Cardiac fibroblast (primary cell): ENCODE measurements around the gene CYSTM1.

Experiments used
- DNase-seq, 2 donors: peaks; one replicate each; pipeline versions ENCODE4 v3.0.0 to v3.0.0-alpha.2; 2010; ENCODE audit warnings: low read depth in 2 of 2
- H3K4me3 ChIP-seq, 2 donors: replicated peaks in 1 of 2; 1 replicate in 1 of 2; 2 replicates in 1 of 2; pipeline ENCODE4 v1.5.1; 2011; ENCODE audit warnings: low read depth in 2 of 2, low read length in 2 of 2, mild to moderate bottlenecking in 2 of 2, moderate library complexity in 1 of 2
- TF ChIP-seq, protein P1 (sequence below): IDR thresholded peaks from one replicate; pipeline ENCODE4 v1.5.1; 2011; ENCODE audit warnings: low read depth, mild to moderate bottlenecking, low read length, inconsistent platforms

Gene CYSTM1

DNA sequence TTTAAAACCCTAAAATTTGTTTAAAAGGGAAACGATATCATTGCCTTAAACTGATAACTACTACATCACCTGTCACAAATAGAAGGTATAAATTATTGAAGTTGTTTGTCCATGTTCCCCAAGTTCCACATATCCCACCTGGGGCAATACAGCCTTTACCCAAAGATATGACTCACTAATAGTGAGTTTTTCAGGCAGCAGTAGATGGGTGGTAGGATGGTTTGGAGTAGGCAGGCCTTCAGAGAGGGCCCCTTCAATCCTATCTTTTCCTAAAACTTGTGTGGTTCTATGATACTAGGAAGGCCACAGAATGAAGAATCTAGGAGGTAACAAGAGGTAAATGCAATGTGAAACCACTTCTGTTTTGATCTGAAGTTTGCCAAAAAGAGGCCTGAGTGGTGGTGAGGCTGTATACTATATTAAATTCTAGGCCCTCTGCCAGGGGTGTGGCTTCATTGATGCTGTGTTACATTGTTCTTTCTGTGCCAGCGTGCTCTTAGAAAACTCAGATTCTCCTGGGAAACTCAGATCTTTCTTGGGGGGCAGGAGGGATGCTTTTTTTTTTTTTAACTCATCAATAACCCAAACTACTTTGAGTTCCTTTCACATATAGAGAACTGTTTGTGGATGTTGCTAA, 7.2 kb downstream of the CYSTM1 start:
- TF ChIP-seq, protein P1, sequence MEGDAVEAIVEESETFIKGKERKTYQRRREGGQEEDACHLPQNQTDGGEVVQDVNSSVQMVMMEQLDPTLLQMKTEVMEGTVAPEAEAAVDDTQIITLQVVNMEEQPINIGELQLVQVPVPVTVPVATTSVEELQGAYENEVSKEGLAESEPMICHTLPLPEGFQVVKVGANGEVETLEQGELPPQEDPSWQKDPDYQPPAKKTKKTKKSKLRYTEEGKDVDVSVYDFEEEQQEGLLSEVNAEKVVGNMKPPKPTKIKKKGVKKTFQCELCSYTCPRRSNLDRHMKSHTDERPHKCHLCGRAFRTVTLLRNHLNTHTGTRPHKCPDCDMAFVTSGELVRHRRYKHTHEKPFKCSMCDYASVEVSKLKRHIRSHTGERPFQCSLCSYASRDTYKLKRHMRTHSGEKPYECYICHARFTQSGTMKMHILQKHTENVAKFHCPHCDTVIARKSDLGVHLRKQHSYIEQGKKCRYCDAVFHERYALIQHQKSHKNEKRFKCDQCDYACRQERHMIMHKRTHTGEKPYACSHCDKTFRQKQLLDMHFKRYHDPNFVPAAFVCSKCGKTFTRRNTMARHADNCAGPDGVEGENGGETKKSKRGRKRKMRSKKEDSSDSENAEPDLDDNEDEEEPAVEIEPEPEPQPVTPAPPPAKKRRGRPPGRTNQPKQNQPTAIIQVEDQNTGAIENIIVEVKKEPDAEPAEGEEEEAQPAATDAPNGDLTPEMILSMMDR, result no peak
- H3K4me3 ChIP-seq, result no peak overlapping the region
- DNase-seq, result peak; percentile 63 to 75

DNA sequence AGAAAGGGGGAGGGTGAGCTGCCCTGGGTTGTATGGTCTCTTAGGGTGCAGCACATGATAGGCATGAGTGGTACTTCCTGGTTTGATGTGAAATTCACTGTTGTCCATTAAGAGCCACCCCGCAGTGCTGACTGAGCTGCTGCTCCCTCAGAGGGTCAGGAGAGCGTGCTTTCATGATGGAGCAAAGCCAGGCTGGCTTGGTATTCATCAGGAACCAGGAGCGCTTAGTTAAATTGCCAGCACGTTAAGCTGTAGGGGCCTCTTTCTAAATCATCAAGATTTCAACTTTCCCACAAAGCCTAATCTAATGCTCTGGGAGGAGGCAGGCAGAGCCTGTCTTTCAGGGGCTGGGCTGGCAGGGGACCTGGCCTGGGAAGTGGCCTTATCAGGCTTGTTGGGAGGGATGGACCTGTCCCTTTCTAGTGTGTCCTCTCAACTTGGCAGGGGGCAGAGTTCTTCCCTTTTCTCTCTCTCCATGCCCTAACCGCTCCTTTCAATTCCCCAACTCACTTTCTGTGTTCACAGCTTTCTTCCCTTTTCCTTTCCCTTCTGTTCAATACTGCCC, 7.9 kb downstream of the CYSTM1 start:
- TF ChIP-seq, protein P1, result no peak
- H3K4me3 ChIP-seq, result no peak overlapping the region
- peak; percentile 59 to 79 for DNase-seq

DNA sequence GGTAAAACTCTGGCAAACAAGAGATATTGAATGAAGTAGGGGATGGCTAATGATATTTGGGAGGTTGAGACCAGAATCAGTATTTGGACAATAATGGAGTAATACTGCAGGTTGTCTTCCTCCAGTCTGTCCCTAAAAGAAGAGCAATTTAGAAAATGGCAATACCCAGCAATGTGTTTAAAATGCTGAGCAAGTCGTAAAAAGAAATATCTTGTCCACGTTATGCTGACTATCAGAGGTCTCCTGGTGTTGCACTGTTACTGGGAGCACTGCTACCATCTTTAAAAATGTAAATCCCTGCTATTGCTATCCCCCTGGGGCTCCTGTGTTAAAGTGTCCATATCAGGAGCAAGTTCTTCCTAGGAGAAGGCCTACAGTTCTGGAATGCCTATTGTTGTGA, 10.4 kb downstream of the CYSTM1 start:
- TF ChIP-seq, protein P1, result no peak
- H3K4me3 ChIP-seq, result no peak overlapping the region
- DNase-seq, result no peak

- DNase-seq, result no peak
- TF ChIP-seq, protein P1, result no peak
- H3K4me3 ChIP-seq, result no peak overlapping the region
Observed at GRCh38 chr5:140186267-140186671, 11.3 kb downstream of the CYSTM1 start.

- TF ChIP-seq, protein P1, result no peak
- no peak for DNase-seq
- no peak overlapping the region for H3K4me3 ChIP-seq
Observed at GRCh38 chr5:140189253-140189652, 14.3 kb downstream of the CYSTM1 start.

GRCh38 chr5:140189977-140190871, 15.2 kb downstream of the CYSTM1 start:
- DNase-seq, result peak; percentile 53 to 75
- no peak overlapping the region for H3K4me3 ChIP-seq
- TF ChIP-seq, protein P1, result no peak
